ENCODE measurements around the gene DNHD1.

Gene DNHD1

GRCh38 chr11:6548641-6549040, 51.6 kb downstream of the DNHD1 start:
- TF ChIP-seq CTCF (IDR thresholded peaks at IDR 0.05; ENCODE audit: low read depth, low read length) = no peak
- H3K4me3 ChIP-seq (replicated peaks in 1 of 2; ENCODE audit: low read depth in 2 of 2, low read length in 2 of 2) = no peak overlapping the region
- DNase-seq (ENCODE audit: low read depth in 2 of 2) = no peak

- H3K4me3 ChIP-seq (replicated peaks in 1 of 2; ENCODE audit: low read depth in 2 of 2, low read length in 2 of 2) = no peak overlapping the region
- TF ChIP-seq CTCF (IDR thresholded peaks at IDR 0.05; ENCODE audit: low read depth, low read length) = no peak
- no peak for DNase-seq (ENCODE audit: low read depth in 2 of 2)
These were observed 56.6 kb downstream of the DNHD1 start for GRCh38 chr11:6553634-6554033.

GRCh38 chr11:6554828-6555706, 58.0 kb downstream of the DNHD1 start:
- no peak for DNase-seq (ENCODE audit: low read depth in 2 of 2)
- TF ChIP-seq CTCF (IDR thresholded peaks at IDR 0.05; ENCODE audit: low read depth, low read length) = no peak
- H3K4me3 ChIP-seq (replicated peaks in 1 of 2; ENCODE audit: low read depth in 2 of 2, low read length in 2 of 2) = no peak overlapping the region

GRCh38 chr11:6556139-6556949, 59.3 kb downstream of the DNHD1 start:
- no peak for TF ChIP-seq CTCF (IDR thresholded peaks at IDR 0.05; ENCODE audit: low read depth, low read length)
- no peak for DNase-seq (ENCODE audit: low read depth in 2 of 2)
- no peak overlapping the region for H3K4me3 ChIP-seq (replicated peaks in 1 of 2; ENCODE audit: low read depth in 2 of 2, low read length in 2 of 2)

GRCh38 chr11:6557063-6557462, 60.0 kb downstream of the DNHD1 start:
- no peak for DNase-seq (ENCODE audit: low read depth in 2 of 2)
- no peak overlapping the region for H3K4me3 ChIP-seq (replicated peaks in 1 of 2; ENCODE audit: low read depth in 2 of 2, low read length in 2 of 2)
- TF ChIP-seq CTCF (IDR thresholded peaks at IDR 0.05; ENCODE audit: low read depth, low read length) = no peak

- no peak for DNase-seq (ENCODE audit: low read depth in 2 of 2)
- no peak for TF ChIP-seq CTCF (IDR thresholded peaks at IDR 0.05; ENCODE audit: low read depth, low read length)
- no peak overlapping the region for H3K4me3 ChIP-seq (replicated peaks in 1 of 2; ENCODE audit: low read depth in 2 of 2, low read length in 2 of 2)
These were observed 60.9 kb downstream of the DNHD1 start for GRCh38 chr11:6557761-6558674.

Measured in cardiac fibroblast (primary cell).